SK-N-MC (cell line): ENCODE results near the gene MYOCD.

Experiments
- EZH2 ChIP-seq: fragments of 200-600 bp; sonication (generic); IDR thresholded peaks from one replicate; pipeline ENCODE4 v1.6.1; 2017; ENCODE audit warnings: antibody characterized with exemption
- FOXP2 ChIP-seq: optimal IDR thresholded peaks from 2 replicates; pipeline ENCODE3; 2011; ENCODE audit warnings: mild to moderate bottlenecking, moderate library complexity; ENCODE audit not compliant: insufficient read depth; ENCODE audit errors: extremely low read length, control extremely low read depth

- TF ChIP-seq FOXP2 (no peak), EZH2 (no peak)
Observed at GRCh38 chr17:12756786-12757185, 91.1 kb downstream of the MYOCD start.
